NCI-H510A treated with DMSO at 0.1 percent for 48 hours (cell line): ENCODE results near the gene GALNT14.

Experiments
- DNase-seq: peaks from one replicate; lab custom pipeline; 2025; lab: John Stamatoyannopoulos, UW

GALNT14 gene

DNA sequence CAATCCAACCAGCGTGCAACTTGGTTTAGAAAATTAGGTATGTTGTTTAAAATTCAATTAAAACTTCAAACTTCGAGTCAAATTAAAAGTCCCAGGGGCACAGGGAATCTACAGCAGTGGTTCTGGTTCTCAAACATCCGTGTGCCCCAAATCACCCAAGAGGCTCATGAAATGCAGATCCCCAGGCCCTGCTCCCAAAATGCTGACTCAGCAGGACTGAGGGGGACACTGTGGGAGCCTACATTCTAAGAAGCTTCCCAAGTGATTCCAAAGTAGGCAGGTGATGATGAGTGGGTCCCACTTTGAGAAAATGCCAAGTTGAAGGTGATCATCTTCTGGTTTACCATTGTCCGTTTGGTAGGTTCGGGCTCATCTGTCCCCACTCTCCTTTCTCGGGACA, 82.3 kb downstream of the GALNT14 start:
- DNase-seq = no peak

DNA sequence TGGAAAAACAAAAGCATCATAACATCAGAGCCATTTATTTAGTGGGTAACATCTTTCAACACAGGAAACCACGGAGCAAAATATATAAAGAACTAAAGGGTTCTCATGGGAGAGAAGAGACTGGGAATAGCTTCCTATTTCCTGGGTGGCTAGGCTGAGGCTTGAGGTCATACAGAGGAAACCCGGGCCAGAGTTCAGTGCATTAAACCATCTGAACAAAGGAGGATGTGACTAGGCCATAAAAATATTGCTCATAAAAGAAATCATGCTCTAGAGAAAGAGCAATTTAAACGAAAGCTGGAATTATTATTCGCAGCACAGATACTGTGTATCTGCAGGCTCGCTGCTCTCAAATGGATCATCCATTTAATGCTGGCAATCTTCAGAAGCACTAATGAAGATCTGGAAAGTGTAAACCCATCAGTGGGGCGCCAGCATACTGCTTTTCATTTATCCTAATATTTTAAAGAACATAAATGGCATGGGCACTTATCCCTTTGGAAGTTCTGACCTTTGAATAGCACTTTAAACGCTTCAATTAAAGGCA, 83.3 kb downstream of the GALNT14 start:
- no peak for DNase-seq

DNA sequence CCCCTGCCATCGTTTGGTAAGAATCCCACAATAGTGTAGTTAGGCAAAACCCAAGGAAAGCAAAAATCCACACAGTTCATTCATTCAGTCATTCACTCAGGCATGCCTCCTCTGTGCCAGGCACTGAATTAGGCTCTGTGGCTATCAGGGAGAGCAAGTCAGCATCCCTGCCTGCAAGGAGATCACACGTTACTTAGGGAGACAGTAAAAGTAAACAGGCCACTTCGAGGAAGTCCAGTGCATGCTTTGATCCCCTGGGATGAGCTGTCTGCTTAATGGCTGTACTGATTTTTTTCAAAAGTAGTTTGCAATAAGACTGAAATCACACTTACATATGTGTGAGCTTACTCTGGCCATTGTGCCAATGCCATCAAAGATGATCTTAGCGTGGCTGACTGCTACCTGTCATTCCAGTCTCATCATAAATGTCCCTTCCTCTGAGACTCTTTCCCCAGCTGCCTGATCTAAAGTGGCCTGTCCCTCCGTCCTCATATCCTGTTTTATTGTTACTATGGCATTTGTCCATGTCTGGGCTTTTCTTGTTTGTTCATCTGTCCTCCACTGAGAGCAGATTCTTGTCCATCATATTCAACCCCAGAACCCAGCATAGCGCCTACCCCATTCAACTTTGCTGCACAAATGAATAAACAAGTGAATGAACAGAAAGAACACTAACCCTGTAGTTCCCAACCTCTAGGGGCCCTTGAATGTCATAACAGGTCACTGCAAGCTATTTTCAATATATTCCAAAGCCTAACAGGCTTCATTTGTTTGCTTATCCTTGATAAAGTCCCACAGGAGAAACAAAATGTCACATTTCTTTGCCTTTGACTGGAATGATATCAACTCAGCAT, 84.1 kb downstream of the GALNT14 start:
- DNase-seq = no peak

DNA sequence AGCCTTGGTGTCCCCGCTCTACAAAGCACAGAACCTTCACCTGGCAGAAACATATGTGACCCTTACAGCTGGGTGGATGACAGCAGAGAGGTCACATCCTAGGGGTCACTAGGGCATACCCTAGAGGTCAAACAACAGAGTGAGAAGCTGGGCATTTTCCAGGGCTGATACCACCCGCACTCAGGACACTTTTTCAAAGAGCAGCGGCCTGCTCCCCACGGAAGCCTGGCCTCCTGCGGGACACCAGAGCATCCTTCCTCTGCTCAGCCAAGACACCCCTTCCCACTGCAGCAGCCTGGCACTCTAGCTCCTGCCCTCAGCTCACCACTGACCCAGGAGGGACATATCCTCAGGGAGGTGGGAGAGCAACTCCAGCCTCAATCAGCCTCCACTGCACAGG, 86.0 kb downstream of the GALNT14 start:
- no peak for DNase-seq

DNA sequence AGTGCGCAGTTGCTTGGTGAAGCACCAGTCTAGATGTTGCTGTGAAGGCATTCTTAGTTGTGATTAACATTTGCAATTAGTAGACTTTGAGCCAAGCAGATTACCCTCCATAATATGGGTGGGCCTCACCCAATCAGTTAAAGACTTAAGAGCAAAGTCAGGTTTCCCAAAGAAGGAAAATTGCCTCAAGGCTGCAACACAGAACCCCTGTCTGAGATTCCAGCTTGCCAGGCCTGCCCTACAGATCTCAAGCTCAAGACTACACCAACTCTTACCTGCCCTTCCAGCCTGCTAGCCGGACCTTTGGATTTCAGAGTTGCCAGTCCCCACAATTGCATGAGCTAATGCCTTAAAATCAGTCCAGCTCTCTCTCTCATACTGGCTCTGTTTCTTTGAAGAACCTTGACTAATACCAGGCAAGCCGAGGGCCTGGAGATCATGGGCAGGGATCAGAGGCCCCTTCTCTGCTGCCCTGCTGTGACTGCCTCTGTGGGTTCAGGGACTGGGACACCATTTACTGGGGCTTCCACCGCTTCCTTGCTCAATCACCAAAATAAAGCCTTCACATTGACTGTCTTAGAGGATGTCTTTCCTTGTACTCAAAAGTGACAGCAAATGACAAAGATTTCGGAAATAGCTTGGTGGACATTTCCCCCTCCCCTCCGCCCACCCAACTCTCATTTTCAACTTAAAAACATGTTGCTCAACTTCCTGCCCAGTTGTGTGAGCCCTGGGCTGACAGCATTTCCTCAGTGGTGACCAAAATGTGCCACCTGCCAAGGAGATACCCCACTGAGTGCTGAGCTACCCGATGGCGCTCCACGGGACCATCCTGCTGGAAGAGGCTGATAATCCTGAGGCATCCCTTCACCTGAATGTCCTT, 86.7 kb downstream of the GALNT14 start:
- DNase-seq = no peak

DNA sequence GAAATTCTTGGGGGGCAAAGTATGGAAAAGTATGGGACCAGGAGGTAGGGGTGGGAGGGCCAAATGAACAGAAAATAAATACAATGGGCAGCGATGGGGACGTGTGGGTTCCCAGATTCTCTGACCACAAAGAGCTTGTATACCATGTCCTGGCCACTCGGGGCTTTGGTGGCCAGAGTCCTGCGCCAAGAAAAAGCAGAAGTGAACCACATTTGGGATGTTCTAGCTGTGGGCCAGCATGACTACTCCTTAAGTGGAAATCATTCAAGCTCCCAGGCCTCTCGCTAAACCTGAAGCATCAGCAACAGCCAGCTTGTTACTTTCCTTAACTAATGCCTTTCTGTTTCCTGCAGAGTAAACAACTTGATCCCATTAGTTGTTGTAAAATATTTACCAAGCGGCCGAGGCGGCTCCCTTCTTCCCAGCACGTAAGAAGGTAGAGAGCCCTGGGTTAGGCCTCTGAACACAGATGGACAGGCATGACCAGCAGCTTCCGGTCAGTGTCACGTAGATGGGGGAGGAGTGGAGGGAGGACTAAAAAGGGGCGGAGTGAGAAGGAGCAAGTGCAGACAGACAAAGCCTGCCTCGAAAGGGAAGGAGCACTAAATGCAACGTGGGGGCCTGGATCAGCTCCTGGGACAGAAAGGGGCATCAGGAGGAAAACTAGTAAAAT, 88.2 kb downstream of the GALNT14 start:
- no peak for DNase-seq

DNA sequence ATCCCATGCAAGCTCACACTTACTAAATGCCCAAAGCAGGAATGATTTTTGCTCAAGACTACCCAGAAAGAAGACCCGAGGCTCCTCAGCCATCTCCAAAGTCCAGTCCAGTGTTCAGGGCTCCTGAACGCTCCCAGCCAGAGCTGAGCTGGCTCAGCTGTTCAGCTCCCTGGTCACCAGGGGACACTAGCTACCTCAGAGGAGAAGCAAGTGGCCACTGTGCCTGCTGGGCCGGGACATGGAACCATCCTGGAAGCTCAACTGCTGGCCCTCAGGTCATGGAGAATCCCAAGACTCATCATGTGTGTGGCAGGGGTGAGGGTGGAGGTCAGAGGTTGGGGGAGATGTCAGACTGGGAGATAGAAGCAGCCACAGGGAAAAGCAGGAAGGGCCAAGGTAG, 89.0 kb downstream of the GALNT14 start:
- no peak for DNase-seq

DNA sequence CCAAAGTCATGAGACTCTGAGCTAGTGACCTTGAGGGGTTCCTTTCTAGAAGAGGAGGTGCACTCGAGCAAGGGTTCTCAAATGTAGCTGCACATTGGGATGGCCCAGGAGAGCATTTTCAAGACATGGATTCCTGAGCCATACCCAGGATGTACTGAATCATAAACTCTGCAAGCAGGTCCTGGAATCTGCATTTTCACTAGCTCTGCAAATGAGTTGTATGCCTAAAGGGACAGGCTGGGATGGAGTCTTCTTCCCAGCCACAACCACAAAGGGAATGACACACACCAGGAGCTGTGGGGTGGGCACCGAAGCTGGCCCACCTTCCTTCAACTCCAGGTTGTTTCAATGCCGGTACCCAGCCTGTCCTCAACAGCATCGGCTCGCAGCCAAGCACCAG, 90.6 kb downstream of the GALNT14 start:
- DNase-seq = no peak

DNA sequence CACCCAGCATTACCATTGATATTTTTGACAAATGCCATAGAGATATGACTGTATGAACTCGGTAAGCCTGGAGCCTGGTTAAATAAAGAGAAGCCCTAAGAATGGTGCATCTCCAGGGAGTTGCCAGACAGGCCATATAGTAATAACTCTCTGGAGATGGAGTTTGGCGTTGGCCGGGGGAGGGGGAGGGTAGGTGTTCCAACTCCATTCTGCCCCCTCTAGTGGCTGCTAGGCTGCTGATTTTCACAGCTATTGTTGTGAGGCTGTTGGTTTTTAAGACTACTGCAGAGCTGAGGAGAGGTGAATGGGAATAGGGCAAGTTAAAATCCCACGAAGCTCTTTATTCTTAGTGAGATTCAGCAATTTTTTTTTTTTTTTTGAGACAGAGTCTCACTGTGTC, 99.9 kb downstream of the GALNT14 start:
- no peak for DNase-seq

- DNase-seq = no peak
Observed at GRCh38 chr2:31037058-31037457, 101.2 kb downstream of the GALNT14 start.

GRCh38 chr2:31033032-31033431, 105.2 kb downstream of the GALNT14 start:
- DNase-seq = no peak

GRCh38 chr2:31032475-31032874, 105.8 kb downstream of the GALNT14 start:
- DNase-seq = no peak

GRCh38 chr2:31031132-31031706, 107.0 kb downstream of the GALNT14 start:
- no peak for DNase-seq

- no peak for DNase-seq
Observed at GRCh38 chr2:31028417-31028816, 109.8 kb downstream of the GALNT14 start.

GRCh38 chr2:31027549-31027948, 110.7 kb downstream of the GALNT14 start:
- no peak for DNase-seq

- DNase-seq = no peak
Observed at GRCh38 chr2:31023541-31023940, 114.7 kb downstream of the GALNT14 start.

DNA sequence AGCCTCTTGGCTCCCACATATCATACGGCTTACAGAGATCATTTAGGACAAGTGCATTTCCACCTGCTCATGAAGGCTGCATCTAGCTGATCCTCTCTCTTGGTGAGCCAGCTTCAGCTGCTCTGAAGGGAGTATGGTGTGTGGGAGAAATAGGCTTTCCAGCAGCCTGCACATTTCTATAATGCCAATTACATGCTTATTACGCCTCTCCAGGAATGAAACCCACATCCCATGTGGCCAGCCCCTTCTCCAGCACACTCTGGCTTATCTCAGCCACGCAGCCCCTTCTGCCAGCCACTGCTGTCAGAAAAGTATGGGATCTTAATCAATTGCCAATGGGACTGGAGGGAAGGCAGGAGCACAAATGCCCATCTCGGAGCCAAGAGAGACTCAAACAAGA, 117.5 kb downstream of the GALNT14 start:
- no peak for DNase-seq

DNA sequence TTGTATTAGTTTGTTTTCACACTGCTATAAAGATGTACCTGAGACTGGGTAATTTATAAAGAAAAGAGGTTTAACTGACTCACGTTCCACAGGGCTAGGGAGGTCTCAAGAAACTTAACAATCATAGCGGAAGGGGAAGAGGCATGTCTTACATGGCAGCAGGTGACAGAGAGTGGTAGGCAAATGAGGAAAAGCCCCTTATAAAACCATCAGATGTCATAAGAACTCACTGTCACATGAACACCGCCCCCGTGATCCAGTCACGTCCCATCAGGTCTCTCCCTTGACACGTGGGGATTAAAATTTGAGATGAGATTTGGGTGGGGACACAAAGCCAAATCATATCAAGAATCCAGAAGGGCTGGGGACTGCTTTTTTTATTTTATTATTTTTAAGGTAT, 120.0 kb downstream of the GALNT14 start:
- DNase-seq = no peak

DNA sequence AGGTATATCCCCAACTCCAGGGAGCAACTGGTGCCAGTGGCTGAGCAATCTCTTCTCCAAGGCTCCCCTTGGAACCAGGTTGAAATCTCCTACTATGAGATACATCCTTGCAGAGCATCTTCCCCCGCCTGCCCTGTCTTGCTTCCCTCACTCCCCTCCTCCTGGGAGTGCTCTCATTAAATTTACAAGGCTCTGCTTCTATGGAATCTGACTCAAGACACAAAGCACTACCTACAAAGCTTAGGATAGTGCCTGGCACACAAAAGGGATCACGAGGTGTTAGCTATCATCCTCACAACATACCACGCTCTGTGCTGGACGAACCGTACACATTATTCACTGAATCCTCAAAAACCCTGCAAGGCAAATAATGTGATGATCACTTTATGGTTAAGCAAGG, 121.6 kb downstream of the GALNT14 start:
- no peak for DNase-seq

DNA sequence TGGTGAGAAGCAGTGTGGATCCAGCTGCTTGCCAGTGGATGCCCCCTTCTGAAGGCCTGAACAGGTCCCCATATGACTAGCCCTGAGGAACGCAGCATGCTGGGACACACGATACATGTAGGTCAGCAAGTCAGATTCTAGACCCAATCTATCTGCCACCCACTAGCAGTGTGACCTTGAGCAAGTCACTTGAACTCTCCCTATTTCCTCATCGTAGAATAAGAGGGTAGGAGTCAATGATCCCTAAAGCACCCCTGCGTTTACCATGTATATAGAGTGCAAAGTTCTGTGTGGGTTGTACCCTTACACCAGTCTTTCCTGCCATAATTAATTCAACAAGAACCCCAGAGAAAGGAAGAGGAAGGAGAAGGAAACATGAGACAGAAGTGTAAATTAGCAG, 123.7 kb downstream of the GALNT14 start:
- no peak for DNase-seq

DNA sequence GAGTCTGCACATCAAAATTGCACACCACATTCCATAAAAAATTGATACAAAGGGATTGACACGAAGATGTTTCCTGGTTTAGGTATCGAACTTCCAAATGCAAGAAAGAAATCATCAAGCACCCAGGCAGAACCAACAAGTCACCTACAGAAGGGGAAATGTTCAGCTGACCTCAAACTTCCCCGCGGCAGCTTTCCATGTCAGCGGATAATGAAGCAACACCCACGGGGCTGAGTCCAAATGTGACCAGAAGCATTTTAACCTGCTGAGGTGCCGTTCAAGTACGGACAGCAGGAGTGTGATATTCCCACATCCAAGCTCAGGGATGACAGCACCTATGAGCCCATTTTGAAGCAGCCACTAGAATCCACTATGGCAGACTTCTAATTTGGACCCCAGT, 124.9 kb downstream of the GALNT14 start:
- no peak for DNase-seq

DNA sequence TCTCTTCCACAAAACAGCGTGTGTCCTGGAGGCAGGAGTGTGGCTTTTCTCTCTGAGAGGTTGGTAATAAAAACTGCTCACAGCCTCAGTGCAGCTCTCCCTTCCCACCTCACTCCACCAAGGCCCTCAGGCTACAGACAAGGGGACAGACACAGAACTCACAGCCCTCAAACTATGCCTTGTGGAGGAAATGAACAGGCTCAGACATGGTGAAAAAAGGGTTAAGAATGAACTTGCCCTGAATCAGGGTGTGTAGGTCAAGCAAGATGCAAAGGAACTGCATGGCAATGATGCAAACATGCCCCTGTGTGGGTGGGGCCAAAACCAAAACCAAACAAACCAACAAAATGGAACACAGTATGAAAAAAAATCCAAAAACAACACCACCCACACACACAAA, 125.8 kb downstream of the GALNT14 start:
- no peak for DNase-seq
